Natural killer cell treated with Interleukin-12 subunit alpha and Interleukin-12 subunit beta and Interleukin-15 and Interleukin-18, amount 100 ng/mL, for 72 hours (primary cell): ENCODE data around the gene ALOX12B. TPM values are rescaled to one million over a fixed set of nuclear protein-coding genes. Genes with fewer than 3 reads are reported as not detected.
A peak's percentile ranks its signal among the peaks of the same experiment; 100 is the strongest.

Source experiments
- ATAC-seq, 2 donors: fragments of 150-1000 bp; cut with Tn5 transposase in 1 of 2; sonication (Bioruptor Pico), chemical (Tn5 transposase) in 1 of 2; 2 replicates each; pipeline ENCODE4 v1.10.0; 2021
- DNase-seq: peaks from one replicate; pipeline ENCODE4 v3.0.0; 2022; ENCODE audit warnings: low spot score
- H3K27ac Mint-ChIP-seq, 2 donors: 1 replicate in 1 of 2; 2 replicates in 1 of 2; pipeline ENCODE4 v1.8.0; 2022; ENCODE audit warnings: mixed read lengths in 2 of 2, mild to moderate bottlenecking in 1 of 2, moderate library complexity in 1 of 2
- H3K27me3 Mint-ChIP-seq, 2 donors: 1 replicate in 1 of 2; 2 replicates in 1 of 2; pipeline ENCODE4 v1.8.0; 2022; ENCODE audit warnings: mixed read lengths in 2 of 2
- H3K36me3 Mint-ChIP-seq: one replicate; pipeline ENCODE4 v1.8.0; 2022; ENCODE audit warnings: mixed read lengths
- H3K4me1 Mint-ChIP-seq, 2 donors: 1 replicate in 1 of 2; 2 replicates in 1 of 2; pipeline ENCODE4 v1.8.0; 2022; ENCODE audit warnings: low read depth in 2 of 2, mixed read lengths in 2 of 2, mild to moderate bottlenecking in 1 of 2
- H3K4me3 Mint-ChIP-seq: one replicate; pipeline ENCODE4 v1.8.0; 2022; ENCODE audit warnings: mixed read lengths
- H3K9me3 Mint-ChIP-seq: 2 replicates; pipeline ENCODE4 v1.8.0; 2022; ENCODE audit warnings: mixed read lengths
- total RNA-seq, 2 donors: library from RNA; stranded (reverse); gene quantifications; one replicate each; pipeline ENCODE4 v1.2.3, GENCODE V29; 2022

The ALOX12B gene
- total RNA-seq, 2 donors from 2014 or later, result 0.62 TPM; not detected in 1

DNA sequence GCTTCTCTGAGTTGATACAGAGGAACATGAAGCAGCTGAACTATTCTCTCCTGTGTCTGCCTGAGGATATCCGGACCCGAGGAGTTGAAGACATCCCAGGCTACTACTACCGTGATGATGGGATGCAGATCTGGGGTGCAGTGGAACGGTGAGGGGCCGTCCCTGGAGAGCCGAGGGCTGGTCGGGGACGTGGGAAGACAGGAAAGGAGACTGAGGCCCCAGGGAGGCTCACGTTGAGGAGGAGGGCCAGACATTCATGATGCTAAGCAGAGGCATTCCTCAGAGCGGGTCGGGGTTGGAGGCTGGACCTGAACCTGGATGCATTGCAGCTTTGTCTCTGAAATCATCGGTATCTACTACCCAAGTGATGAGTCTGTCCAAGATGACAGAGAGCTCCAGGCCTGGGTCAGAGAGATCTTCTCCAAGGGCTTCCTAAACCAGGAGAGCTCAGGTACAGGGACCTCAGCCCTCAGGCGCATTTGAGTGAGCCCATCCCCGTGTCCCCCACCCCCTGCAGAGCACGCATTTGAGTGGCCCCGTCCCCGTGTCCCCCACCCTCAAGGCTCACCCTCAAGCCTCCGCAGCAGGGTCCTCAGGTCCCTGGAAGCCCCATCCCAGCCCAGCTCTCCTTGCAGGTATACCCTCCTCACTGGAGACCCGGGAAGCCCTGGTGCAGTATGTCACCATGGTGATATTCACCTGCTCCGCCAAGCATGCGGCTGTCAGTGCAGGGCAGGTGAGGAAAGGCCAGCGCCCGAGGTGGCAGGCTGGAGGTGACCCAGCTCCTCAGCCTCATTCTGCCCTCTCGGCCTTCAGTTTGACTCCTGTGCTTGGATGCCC, 40.4 kb downstream of the ALOX12B start:
- Mint-ChIP-seq H3K36me3 (no peaks in the 10 kb centered on the region), H3K9me3 (no peaks in the 10 kb centered on the region), H3K27me3 (no peaks in the 10 kb centered on the region), H3K27ac (no peak overlapping the region), H3K4me1 (peaks cover 0 to 4% of the 10 kb centered on the region in 2 donors), H3K4me3 (no peak overlapping the region)
- ATAC-seq, result no peak
- DNase-seq, result peak; percentile 49

- H3K27ac Mint-ChIP-seq, result no peak overlapping the region
- H3K4me3 Mint-ChIP-seq, result no peak overlapping the region
- H3K4me1 Mint-ChIP-seq, result peaks cover 0 to 5% of the 10 kb centered on the region in 2 donors
- DNase-seq, result no peak
- no peaks in the 10 kb centered on the region for H3K36me3 Mint-ChIP-seq
- ATAC-seq, result no peak
- peaks cover 0 to under 1% of the 10 kb centered on the region in 2 donors for H3K27me3 Mint-ChIP-seq
- no peaks in the 10 kb centered on the region for H3K9me3 Mint-ChIP-seq
Observed at GRCh38 chr17:8046306-8046928, 41.1 kb downstream of the ALOX12B start.

DNA sequence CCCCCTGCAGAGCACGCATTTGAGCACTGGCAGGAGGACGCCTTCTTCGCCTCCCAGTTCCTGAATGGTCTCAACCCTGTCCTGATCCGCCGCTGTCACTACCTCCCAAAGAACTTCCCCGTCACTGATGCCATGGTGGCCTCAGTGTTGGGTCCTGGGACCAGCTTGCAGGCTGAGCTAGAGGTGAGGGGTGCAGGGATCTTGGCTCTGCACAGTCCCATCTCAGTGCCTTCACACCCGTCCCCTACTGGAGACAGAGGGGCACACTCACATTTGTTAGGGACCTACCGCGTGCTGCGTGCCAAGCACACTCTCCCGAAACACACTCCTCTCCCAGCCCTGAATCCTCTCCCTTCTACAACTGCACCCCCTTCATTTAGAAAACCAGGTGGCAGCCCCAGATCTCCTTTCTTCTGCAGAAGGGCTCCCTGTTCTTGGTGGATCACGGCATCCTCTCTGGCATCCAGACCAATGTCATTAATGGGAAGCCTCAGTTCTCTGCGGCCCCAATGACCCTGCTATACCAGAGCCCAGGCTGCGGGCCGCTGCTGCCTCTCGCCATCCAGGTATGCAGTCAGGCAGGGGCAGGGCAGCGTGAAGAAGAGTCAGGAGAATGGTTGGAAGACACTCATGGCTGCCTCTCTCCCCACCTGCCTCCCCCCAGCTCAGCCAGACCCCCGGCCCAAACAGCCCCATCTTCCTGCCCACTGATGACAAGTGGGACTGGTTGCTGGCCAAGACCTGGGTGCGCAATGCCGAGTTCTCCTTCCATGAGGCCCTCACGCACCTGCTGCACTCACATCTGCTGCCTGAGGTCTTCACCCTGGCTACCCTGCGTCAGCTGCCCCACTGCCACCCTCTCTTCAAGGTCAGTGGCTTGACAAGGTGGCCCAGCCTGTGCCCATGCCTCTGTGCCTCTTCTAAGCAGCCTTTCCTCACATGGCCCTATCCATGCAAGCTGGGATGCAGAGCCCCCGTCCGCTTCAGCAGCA, 42.4 kb downstream of the ALOX12B start:
- ATAC-seq (no peak), DNase-seq (peak; percentile 35)
- no peak overlapping the region for H3K27ac Mint-ChIP-seq
- peaks cover 5 to 6% of the 10 kb centered on the region in 2 donors for H3K27me3 Mint-ChIP-seq
- H3K9me3 Mint-ChIP-seq, result no peaks in the 10 kb centered on the region
- H3K4me1 Mint-ChIP-seq, result peaks cover 0 to 8% of the 10 kb centered on the region in 2 donors
- no peak overlapping the region for H3K4me3 Mint-ChIP-seq
- H3K36me3 Mint-ChIP-seq, result no peaks in the 10 kb centered on the region

DNA sequence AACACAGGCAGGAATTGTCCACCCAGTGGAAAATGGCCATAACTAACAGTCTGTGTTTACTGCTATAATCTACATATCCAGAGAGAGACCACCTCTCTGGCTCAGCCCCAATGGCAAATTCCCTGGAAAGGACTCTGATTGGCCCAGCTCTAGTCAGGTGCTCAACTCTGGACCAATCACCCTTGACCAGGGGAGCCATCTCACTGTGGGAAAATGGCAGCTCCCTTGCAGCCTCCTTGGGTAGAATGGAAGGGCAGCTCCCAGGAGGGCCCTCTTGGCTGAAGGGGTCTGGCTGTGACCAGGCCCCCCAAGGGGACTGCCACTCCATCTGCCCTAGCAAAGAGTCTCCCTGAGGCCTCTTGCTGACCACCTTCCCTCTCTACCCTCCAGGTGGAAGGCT, 45.5 kb downstream of the ALOX12B start:
- H3K36me3 Mint-ChIP-seq, result no peaks in the 10 kb centered on the region
- H3K27me3 Mint-ChIP-seq, result peaks cover 19% of the 10 kb centered on the region in 2 donors
- peaks cover 0 to 8% of the 10 kb centered on the region in 2 donors for H3K4me1 Mint-ChIP-seq
- ATAC-seq (no peak), DNase-seq (no peak)
- H3K4me3 Mint-ChIP-seq, result no peak overlapping the region
- no peak overlapping the region for H3K27ac Mint-ChIP-seq
- H3K9me3 Mint-ChIP-seq, result no peaks in the 10 kb centered on the region

DNA sequence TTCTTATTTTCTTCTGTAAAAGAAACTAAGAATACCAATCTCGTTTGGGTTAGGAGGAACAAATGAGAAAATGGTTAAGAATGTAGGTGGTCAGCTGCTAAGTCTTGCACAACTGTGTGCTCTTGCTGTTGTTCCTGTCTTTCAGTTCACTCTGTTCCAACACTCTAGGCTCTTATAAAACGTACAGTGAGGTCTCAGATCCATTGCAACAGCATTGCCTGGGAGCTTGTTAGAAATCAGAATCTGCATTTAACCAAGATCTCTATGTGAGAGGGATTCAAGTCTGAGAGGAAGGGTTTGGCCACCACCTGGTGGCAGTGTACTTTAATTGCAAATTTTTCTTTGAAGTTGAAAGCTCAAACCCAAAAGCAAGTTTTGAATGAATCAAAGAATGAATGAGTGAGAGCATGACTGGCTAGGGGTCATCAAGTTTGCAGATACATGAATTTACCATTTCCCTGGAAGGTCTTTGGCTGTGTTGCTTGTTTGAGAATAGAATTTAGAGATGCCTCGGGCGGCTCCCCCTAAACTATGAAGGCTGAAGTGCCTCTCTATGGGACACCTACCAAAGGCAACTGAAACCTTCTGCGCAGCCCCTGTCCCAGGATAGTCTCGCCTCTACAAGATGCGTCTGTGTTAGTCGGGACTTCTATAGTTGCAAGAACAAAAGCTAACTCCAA, 46.1 kb downstream of the ALOX12B start:
- Mint-ChIP-seq H3K4me3 (no peak overlapping the region), H3K27me3 (peaks cover 19% of the 10 kb centered on the region in 2 donors), H3K36me3 (no peaks in the 10 kb centered on the region), H3K27ac (no peak overlapping the region), H3K4me1 (peaks cover 0 to 8% of the 10 kb centered on the region in 2 donors), H3K9me3 (no peaks in the 10 kb centered on the region)
- DNase-seq (no peak), ATAC-seq (no peak)

GRCh38 chr17:8039611-8040168, 47.8 kb downstream of the ALOX12B start:
- ATAC-seq (peak in 1 of 2 donors; percentile 8), DNase-seq (no peak)
- Mint-ChIP-seq H3K4me1 (peaks cover 0 to 8% of the 10 kb centered on the region in 2 donors), H3K36me3 (no peaks in the 10 kb centered on the region), H3K27ac (no peak overlapping the region), H3K4me3 (no peak overlapping the region), H3K9me3 (no peaks in the 10 kb centered on the region), H3K27me3 (peaks cover 19 to 21% of the 10 kb centered on the region in 2 donors)

GRCh38 chr17:8038954-8039610, 48.4 kb downstream of the ALOX12B start, which contains the start of gene ALOX15B:
Gene ALOX15B (plus strand): TSS chr17:8039059. CDS start chr17:8039156, 97 bp downstream.
- ATAC-seq, result peak; percentile 15 to 21
- peaks cover 21 to 23% of the 10 kb centered on the region in 2 donors for H3K27me3 Mint-ChIP-seq
- H3K4me3 Mint-ChIP-seq, result no peak within 1 kb of the TSS
- no peak within 1 kb of the TSS for H3K27ac Mint-ChIP-seq
- no peak for DNase-seq
- peaks cover 0 to 8% of the 10 kb centered on the region in 2 donors for H3K4me1 Mint-ChIP-seq
- no peaks in the 10 kb centered on the region for H3K36me3 Mint-ChIP-seq
- H3K9me3 Mint-ChIP-seq, result no peaks in the 10 kb centered on the region

GRCh38 chr17:8032442-8032841, 55.1 kb downstream of the ALOX12B start:
- DNase-seq (no peak), ATAC-seq (no peak)
- H3K4me3 Mint-ChIP-seq, result no peak overlapping the region
- H3K36me3 Mint-ChIP-seq, result no peaks in the 10 kb centered on the region
- peaks cover 24 to 38% of the 10 kb centered on the region in 2 donors for H3K27me3 Mint-ChIP-seq
- no peaks in the 10 kb centered on the region for H3K4me1 Mint-ChIP-seq
- no peak overlapping the region for H3K27ac Mint-ChIP-seq
- H3K9me3 Mint-ChIP-seq, result no peaks in the 10 kb centered on the region

DNA sequence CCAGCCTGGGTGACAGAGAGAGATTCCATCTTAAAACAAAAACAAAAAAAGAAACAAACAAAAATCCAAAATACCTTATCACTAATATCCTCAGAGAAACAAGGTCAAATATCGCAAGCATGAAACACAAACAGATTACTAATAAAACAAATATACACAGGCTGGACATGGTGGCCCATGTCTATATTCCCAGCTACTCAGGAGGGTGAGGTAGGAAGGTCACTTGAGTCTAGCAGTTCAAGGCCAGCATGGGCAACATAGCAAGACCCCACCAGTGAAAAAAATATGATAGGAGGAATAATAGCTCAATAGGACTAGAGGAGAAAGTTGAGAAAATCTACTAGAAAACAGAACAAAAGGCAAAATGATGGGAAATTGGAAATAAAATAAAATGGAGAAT, 55.6 kb downstream of the ALOX12B start:
- Mint-ChIP-seq H3K27ac (no peak overlapping the region), H3K4me3 (no peak overlapping the region), H3K9me3 (no peaks in the 10 kb centered on the region), H3K27me3 (peaks cover 25 to 40% of the 10 kb centered on the region in 2 donors), H3K36me3 (no peaks in the 10 kb centered on the region), H3K4me1 (no peaks in the 10 kb centered on the region)
- ATAC-seq (no peak), DNase-seq (no peak)

DNA sequence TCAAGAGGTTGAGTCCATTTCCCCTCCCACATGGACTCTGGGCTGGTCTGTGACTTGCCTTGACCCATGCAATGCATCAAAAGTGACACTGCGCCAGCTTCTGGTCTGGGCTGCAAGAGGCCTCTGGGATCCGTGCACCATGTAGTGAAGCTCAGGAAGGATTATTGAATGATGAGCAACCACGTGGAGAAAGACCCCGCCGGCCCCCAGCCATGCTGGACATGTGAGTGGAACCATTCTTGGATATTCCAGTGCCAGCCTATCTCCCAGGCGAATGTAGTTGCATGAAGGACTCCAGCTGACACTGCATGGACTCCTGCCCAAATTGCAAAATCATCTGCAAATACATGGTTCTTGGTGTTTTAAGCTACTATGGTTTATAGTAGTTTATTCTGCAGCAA, 56.3 kb downstream of the ALOX12B start:
- ATAC-seq (no peak), DNase-seq (no peak)
- Mint-ChIP-seq H3K27me3 (peaks cover 26 to 42% of the 10 kb centered on the region in 2 donors), H3K4me3 (no peak overlapping the region), H3K4me1 (no peaks in the 10 kb centered on the region), H3K9me3 (no peaks in the 10 kb centered on the region), H3K27ac (no peak overlapping the region), H3K36me3 (no peaks in the 10 kb centered on the region)

DNA sequence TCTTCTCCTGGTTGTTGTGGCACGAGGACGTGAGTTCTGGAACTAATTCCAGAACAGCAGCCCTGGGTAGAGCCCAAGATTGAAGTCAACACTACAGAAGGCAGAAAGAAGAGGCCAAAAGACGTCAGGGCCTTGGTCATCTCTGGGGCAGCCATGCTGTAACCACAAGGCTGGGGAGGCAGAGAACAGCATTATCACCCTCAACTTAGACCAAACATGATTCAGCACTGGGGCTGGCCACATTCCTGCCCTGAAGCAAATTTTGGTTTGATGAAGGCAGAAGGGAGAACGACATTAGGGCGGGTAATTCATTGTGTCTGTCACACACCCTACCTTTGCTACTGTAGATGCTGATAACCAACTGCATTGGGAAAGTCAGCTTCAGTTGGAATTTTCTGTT, 58.4 kb downstream of the ALOX12B start:
- DNase-seq (no peak), ATAC-seq (no peak)
- Mint-ChIP-seq H3K27ac (peak overlapping the region in 1 of 2 donors; percentile 28), H3K4me3 (no peak overlapping the region), H3K4me1 (no peaks in the 10 kb centered on the region), H3K27me3 (peaks cover 26 to 50% of the 10 kb centered on the region in 2 donors), H3K9me3 (no peaks in the 10 kb centered on the region), H3K36me3 (no peaks in the 10 kb centered on the region)

- H3K36me3 Mint-ChIP-seq, result no peaks in the 10 kb centered on the region
- no peak overlapping the region for H3K27ac Mint-ChIP-seq
- ATAC-seq, result no peak
- no peaks in the 10 kb centered on the region for H3K4me1 Mint-ChIP-seq
- H3K9me3 Mint-ChIP-seq, result no peaks in the 10 kb centered on the region
- peaks cover 19 to 29% of the 10 kb centered on the region in 2 donors for H3K27me3 Mint-ChIP-seq
- H3K4me3 Mint-ChIP-seq, result no peak overlapping the region
- DNase-seq, result no peak
Observed at GRCh38 chr17:8025176-8025911, 62.2 kb downstream of the ALOX12B start.
